ENCODE data around the gene ACOX1.

The ACOX1 gene

DNA sequence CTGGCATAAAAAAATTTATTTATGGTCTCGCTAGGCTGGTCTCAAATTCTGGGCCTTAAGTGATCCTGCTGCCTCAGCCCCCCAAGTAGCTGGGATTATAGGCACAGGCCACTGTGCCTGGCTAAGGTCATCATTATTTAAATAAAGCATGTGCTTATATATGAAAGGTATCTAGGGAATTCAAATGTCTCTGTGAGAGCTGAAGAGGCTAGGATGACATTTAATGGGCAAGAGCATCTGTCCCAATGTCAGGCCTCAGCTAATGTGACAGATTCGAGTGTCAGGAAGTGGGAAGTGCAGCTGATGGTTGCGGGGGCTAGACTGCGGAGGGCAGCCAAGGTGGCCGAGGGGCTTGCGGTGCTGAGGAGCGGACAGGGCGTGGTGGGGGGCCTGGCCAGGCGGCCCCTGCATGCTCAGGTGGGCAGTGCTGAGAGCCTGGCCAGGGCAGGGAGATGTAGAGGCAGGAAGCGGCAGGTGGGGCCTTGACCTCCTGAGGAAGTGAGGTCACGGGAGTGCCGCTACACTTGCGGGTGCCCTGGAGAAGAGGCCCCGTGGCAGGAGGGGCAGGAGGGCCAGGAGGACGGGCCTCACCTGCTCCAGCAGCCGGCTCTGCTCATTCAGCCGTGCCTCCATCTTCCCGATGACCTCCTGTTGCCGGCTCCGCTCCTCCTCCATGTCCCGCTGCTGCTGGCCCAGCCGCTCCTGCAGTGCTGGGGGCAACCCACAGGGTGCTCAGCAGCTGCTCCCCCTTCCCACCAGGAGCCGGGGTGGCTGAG lies 61.6 kb downstream of the ACOX1 start:
- no peak for TF ChIP-seq CEBPB (IDR thresholded peaks at IDR 0.05)
- TF ChIP-seq TEAD4 (IDR thresholded peaks at IDR 0.05): no peak
- TF ChIP-seq ZBTB7A (IDR thresholded peaks at IDR 0.05; ENCODE audit: low read depth): no peak
- TF ChIP-seq FOXM1 (IDR thresholded peaks at IDR 0.05; ENCODE audit: borderline replicate concordance, low read depth): no peak
- no peak for TF ChIP-seq EGR1 (IDR thresholded peaks at IDR 0.05)
- TF ChIP-seq, protein P1, sequence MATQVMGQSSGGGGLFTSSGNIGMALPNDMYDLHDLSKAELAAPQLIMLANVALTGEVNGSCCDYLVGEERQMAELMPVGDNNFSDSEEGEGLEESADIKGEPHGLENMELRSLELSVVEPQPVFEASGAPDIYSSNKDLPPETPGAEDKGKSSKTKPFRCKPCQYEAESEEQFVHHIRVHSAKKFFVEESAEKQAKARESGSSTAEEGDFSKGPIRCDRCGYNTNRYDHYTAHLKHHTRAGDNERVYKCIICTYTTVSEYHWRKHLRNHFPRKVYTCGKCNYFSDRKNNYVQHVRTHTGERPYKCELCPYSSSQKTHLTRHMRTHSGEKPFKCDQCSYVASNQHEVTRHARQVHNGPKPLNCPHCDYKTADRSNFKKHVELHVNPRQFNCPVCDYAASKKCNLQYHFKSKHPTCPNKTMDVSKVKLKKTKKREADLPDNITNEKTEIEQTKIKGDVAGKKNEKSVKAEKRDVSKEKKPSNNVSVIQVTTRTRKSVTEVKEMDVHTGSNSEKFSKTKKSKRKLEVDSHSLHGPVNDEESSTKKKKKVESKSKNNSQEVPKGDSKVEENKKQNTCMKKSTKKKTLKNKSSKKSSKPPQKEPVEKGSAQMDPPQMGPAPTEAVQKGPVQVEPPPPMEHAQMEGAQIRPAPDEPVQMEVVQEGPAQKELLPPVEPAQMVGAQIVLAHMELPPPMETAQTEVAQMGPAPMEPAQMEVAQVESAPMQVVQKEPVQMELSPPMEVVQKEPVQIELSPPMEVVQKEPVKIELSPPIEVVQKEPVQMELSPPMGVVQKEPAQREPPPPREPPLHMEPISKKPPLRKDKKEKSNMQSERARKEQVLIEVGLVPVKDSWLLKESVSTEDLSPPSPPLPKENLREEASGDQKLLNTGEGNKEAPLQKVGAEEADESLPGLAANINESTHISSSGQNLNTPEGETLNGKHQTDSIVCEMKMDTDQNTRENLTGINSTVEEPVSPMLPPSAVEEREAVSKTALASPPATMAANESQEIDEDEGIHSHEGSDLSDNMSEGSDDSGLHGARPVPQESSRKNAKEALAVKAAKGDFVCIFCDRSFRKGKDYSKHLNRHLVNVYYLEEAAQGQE (IDR thresholded peaks at IDR 0.05; ENCODE audit: low read depth): no peak
- TF ChIP-seq TAF1 (IDR thresholded peaks at IDR 0.05; ENCODE audit: low read depth): no peak
- TF ChIP-seq YY1 (IDR thresholded peaks at IDR 0.05; ENCODE audit: low read depth): no peak
- TF ChIP-seq, protein P2, sequence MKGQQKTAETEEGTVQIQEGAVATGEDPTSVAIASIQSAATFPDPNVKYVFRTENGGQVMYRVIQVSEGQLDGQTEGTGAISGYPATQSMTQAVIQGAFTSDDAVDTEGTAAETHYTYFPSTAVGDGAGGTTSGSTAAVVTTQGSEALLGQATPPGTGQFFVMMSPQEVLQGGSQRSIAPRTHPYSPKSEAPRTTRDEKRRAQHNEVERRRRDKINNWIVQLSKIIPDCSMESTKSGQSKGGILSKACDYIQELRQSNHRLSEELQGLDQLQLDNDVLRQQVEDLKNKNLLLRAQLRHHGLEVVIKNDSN (IDR thresholded peaks at IDR 0.05): no peak
- no peak for TF ChIP-seq CREB1 (IDR thresholded peaks at IDR 0.05; ENCODE audit: low read depth)
- no peak for TF ChIP-seq EP300 (IDR thresholded peaks at IDR 0.05; ENCODE audit: borderline replicate concordance)
- TF ChIP-seq, protein P3, sequence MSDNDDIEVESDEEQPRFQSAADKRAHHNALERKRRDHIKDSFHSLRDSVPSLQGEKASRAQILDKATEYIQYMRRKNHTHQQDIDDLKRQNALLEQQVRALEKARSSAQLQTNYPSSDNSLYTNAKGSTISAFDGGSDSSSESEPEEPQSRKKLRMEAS (IDR thresholded peaks at IDR 0.05): no peak
- no peak for TF ChIP-seq RAD21 (IDR thresholded peaks at IDR 0.05; ENCODE audit: low read depth)
- TF ChIP-seq TCF12 (IDR thresholded peaks at IDR 0.05; ENCODE audit: low read depth): no peak
- TF ChIP-seq NFIC (IDR thresholded peaks at IDR 0.05): no peak

DNA sequence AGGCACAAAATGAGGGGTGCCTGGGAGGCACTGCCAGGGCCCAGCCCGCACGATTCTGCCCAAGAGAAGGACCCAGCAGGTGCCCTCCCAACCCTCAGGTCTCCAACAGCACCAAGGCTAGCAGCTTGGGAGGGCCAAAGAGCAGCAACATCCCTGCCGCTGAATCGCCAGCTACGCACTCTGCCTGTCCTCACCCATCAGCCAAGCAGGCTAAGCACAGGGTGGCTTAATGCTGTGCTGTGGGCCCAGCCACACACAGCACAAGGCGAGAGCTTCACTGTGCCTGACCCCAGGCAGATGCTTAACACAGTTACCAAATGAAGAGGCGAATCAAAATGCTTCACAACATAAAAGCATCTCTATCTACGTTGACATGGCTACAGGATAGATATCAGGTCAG lies 63.7 kb downstream of the ACOX1 start:
- TF ChIP-seq TAF1 (IDR thresholded peaks at IDR 0.05; ENCODE audit: low read depth) (no peak), TEAD4 (IDR thresholded peaks at IDR 0.05) (no peak), TCF12 (IDR thresholded peaks at IDR 0.05; ENCODE audit: low read depth) (no peak), EP300 (IDR thresholded peaks at IDR 0.05; ENCODE audit: borderline replicate concordance) (no peak), RAD21 (IDR thresholded peaks at IDR 0.05; ENCODE audit: low read depth) (no peak), FOXM1 (IDR thresholded peaks at IDR 0.05; ENCODE audit: borderline replicate concordance, low read depth) (no peak), NFIC (IDR thresholded peaks at IDR 0.05) (no peak), CEBPB (IDR thresholded peaks at IDR 0.05) (no peak), ZBTB7A (IDR thresholded peaks at IDR 0.05; ENCODE audit: low read depth) (no peak), EGR1 (IDR thresholded peaks at IDR 0.05) (no peak), CREB1 (IDR thresholded peaks at IDR 0.05; ENCODE audit: low read depth) (no peak), YY1 (IDR thresholded peaks at IDR 0.05; ENCODE audit: low read depth) (no peak)
- TF ChIP-seq, protein P1 (IDR thresholded peaks at IDR 0.05; ENCODE audit: low read depth): no peak; the same call in 1 of the 2 replicates
- TF ChIP-seq, protein P3 (IDR thresholded peaks at IDR 0.05): no peak
- TF ChIP-seq, protein P2 (IDR thresholded peaks at IDR 0.05): no peak

DNA sequence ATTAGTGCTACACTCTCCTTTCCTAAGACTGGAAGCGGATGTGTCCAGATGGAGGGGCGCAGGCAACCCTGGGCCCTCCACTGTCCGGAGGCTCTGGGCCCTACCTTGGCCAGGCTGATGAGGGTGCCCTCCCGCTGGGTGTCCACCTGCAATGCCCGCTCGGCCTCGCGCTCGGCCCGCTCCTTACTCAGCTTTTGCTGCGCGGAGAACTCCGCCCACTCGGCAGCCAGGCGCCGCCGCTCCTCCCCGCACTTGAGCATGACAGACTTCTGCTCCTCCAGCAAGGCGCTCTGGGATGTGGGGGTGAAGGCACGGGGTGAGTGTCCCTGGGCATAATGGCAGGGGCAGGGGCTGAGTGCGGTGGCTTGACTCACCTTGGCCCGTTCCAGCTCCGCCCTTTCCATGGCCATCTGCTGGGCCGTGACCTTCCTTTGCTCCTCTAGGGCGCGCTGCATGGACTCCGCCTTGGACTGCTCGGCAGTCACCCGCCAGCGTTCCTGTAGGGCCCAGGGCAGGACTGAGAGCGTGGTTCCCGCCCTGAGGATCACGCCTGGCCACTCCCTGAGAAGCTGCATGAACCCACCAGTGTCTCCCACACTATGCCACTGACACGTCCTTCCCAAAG lies 64.2 kb downstream of the ACOX1 start:
- no peak for TF ChIP-seq TCF12 (IDR thresholded peaks at IDR 0.05; ENCODE audit: low read depth)
- TF ChIP-seq YY1 (IDR thresholded peaks at IDR 0.05; ENCODE audit: low read depth): no peak
- no peak for TF ChIP-seq FOXM1 (IDR thresholded peaks at IDR 0.05; ENCODE audit: borderline replicate concordance, low read depth)
- no peak for TF ChIP-seq NFIC (IDR thresholded peaks at IDR 0.05)

DNA sequence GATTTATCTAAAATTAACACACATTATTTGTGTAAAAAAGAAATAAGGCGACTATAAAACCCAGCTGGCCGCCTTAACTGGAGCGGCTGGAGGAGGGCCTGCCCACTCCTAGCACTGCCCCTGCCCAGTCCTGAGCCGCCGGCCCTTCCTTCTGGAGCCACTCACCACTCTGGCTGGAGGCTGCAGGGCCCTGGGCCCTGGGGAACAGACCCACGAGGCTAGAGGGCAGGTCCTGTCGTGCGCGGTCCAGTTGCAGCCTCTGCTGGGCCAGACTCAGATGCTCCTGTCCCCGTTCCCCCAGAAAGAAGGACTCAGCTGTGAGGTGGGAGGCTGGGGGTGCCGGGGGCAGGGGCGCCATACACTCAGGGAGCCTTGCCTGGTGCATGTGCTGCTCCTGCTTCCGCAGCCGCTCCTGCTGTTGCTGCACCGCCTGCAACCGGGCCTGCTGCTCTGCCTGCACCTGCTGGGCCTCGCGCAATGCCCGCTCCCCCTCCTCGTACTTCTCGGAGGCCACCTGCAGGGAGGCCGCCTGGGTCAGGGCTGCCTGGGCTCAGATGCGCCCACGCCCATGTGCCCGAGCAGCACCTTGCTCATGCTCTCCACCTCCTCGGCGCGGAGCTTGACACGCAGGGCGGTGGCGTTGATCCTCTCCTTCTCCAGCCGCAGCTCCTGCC lies 65.3 kb downstream of the ACOX1 start:
- TF ChIP-seq CREB1 (IDR thresholded peaks at IDR 0.05; ENCODE audit: low read depth) (no peak), TCF12 (IDR thresholded peaks at IDR 0.05; ENCODE audit: low read depth) (no peak), TEAD4 (IDR thresholded peaks at IDR 0.05) (no peak), FOXM1 (IDR thresholded peaks at IDR 0.05; ENCODE audit: borderline replicate concordance, low read depth) (no peak)
- TF ChIP-seq, protein P1 (IDR thresholded peaks at IDR 0.05; ENCODE audit: low read depth): no peak

Measured in Ishikawa (cell line).